ENCODE data around the gene GLRX2. TPM values are rescaled to one million over a fixed set of nuclear protein-coding genes. Genes with fewer than 3 reads are reported as not detected.

GLRX2 gene
- total and polyA plus RNA-seq, 12 donors: 3.0 to 59.8 (median 25.0) TPM

- H3K4me1 ChIP-seq (replicated peaks in 1 of 2): peaks cover 18 to 24% of the 10 kb centered on the region in 2 donors
- WGBS, 4 donors: 89 to 100% (median 92%) methylated on average over 3 of the region's 3 CpGs
- no peaks in the 10 kb centered on the region for H3K27me3 ChIP-seq
- no peak overlapping the region for H3K27ac ChIP-seq
- no peak for DNase-seq
- intact Hi-C loops (cut with DNase I): no loop called here
- H3K36me3 ChIP-seq (replicated peaks in 1 of 2): no peaks in the 10 kb centered on the region
- TF ChIP-seq CTCF (IDR thresholded peaks at IDR 0.05) (no peak), POLR2A (IDR thresholded peaks at IDR 0.05) (no peak)
- no peak overlapping the region for H3K4me3 ChIP-seq
- no peaks in the 10 kb centered on the region for H3K9me3 ChIP-seq (replicated peaks in 1 of 3)
Observed at GRCh38 chr1:193108471-193108870, 3.3 kb upstream of the GLRX2 start.

- intact Hi-C loops (cut with DNase I): no loop called here
- 23 to 42% (median 38%) methylated on average over 4 of the region's 4 CpGs for WGBS, 4 donors
Observed at GRCh38 chr1:193105821-193106177, 585 bp upstream of the GLRX2 start.

GRCh38 chr1:193104502-193104906, 710 bp downstream of the GLRX2 start:
- intact Hi-C loops (cut with DNase I): no loop called here
- TF ChIP-seq POLR2A (IDR thresholded peaks at IDR 0.05) (no peak), CTCF (IDR thresholded peaks at IDR 0.05) (peak in 3 of 6 experiments; percentile 9 to 22 (median 11))
- H3K4me3 ChIP-seq: peak overlapping the region in 3 of 4 donors; percentile 27 to 93 (median 68)
- WGBS, 4 donors: 0 to 1% (median 0%) methylated on average over 8 to 24 of the region's 24 CpGs
- no peaks in the 10 kb centered on the region for H3K27me3 ChIP-seq
- H3K9me3 ChIP-seq (replicated peaks in 1 of 3): no peaks in the 10 kb centered on the region
- H3K4me1 ChIP-seq (replicated peaks in 1 of 2): peaks cover 9 to 18% of the 10 kb centered on the region in 2 donors
- H3K36me3 ChIP-seq (replicated peaks in 1 of 2): peaks cover 0 to 10% of the 10 kb centered on the region in 2 donors
- DNase-seq: peak; percentile 44 to 76 (median 54)
- H3K27ac ChIP-seq: peak overlapping the region; percentile 78 to 99 (median 92)

More at GRCh38 chr1:193105821-193106177, 585 bp upstream of the GLRX2 start:
- H3K4me3 ChIP-seq: peak overlapping the region in 2 of 4 donors; percentile 68 to 93
- peak overlapping the region; percentile 78 to 99 (median 92) for H3K27ac ChIP-seq
- no peaks in the 10 kb centered on the region for H3K36me3 ChIP-seq (replicated peaks in 1 of 2)
- DNase-seq: no peak
- no peaks in the 10 kb centered on the region for H3K9me3 ChIP-seq (replicated peaks in 1 of 3)
- TF ChIP-seq CTCF (IDR thresholded peaks at IDR 0.05) (no peak), POLR2A (IDR thresholded peaks at IDR 0.05) (no peak)
- H3K27me3 ChIP-seq: no peaks in the 10 kb centered on the region
- H3K4me1 ChIP-seq (replicated peaks in 1 of 2): peaks cover 10 to 18% of the 10 kb centered on the region in 2 donors

GRCh38 chr1:193103759-193104501, 1.3 kb downstream of the GLRX2 start:
- H3K36me3 ChIP-seq (replicated peaks in 1 of 2): peaks cover 0 to 16% of the 10 kb centered on the region in 2 donors
- 24 to 35% (median 28%) methylated on average over 9 of the region's 9 CpGs for WGBS, 4 donors
- no peak for DNase-seq
- H3K4me3 ChIP-seq: peak overlapping the region in 3 of 4 donors; percentile 27 to 93 (median 68)
- intact Hi-C loops (cut with DNase I): no loop called here
- peaks cover 9 to 18% of the 10 kb centered on the region in 2 donors for H3K4me1 ChIP-seq (replicated peaks in 1 of 2)
- peak overlapping the region; percentile 78 to 99 (median 92) for H3K27ac ChIP-seq
- no peaks in the 10 kb centered on the region for H3K9me3 ChIP-seq (replicated peaks in 1 of 3)
- TF ChIP-seq CTCF (IDR thresholded peaks at IDR 0.05) (no peak), POLR2A (IDR thresholded peaks at IDR 0.05) (no peak)
- no peaks in the 10 kb centered on the region for H3K27me3 ChIP-seq
